Liver (tissue), 9 donors: Measurements from ENCODE around the gene ITIH6. TPM values are rescaled to one million over a fixed set of nuclear protein-coding genes. Genes with fewer than 3 reads are reported as not detected.
"Not testable (repeated sequence)": the region's sequence is repeated elsewhere in the genome, so short reads cannot be mapped to it uniquely, and the experiment has no call there.

Experiments used
- DNase-seq: peaks from one replicate; pipeline ENCODE4 v3.0.0-alpha.2; 2017; ENCODE audit warnings: low spot score
- H3K27ac ChIP-seq, 2 donors: one replicate each; pipeline ENCODE4 v1.7.0; 2013; ENCODE audit warnings: inconsistent platforms in 2 of 2, low read length in 2 of 2, control low read depth in 1 of 2, low read depth in 1 of 2, mild to moderate bottlenecking in 1 of 2
- H3K27me3 ChIP-seq, 4 donors: one replicate each; pipeline versions ENCODE4 v1.6.1 to v1.7.0; 2013; ENCODE audit warnings: low read length in 3 of 4, inconsistent platforms in 1 of 4, mild to moderate bottlenecking in 1 of 4, moderate library complexity in 1 of 4; ENCODE audit not compliant: control insufficient read depth in 4 of 4, insufficient read depth in 4 of 4
- H3K36me3 ChIP-seq, 4 donors: one replicate each; pipeline versions ENCODE4 v1.6.1 to v1.7.0; 2013; ENCODE audit warnings: low read length in 3 of 4, mild to moderate bottlenecking in 3 of 4, low read depth in 1 of 4, moderate library complexity in 1 of 4; ENCODE audit not compliant: control insufficient read depth in 4 of 4, insufficient read depth in 3 of 4
- H3K4me1 ChIP-seq, 4 donors: one replicate each; pipeline versions ENCODE4 v1.6.1 to v1.7.0; 2013; ENCODE audit warnings: low read length in 3 of 4, mild to moderate bottlenecking in 3 of 4, moderate library complexity in 1 of 4; ENCODE audit not compliant: control insufficient read depth in 4 of 4, insufficient read depth in 4 of 4
- H3K4me3 ChIP-seq, 3 donors: one replicate each; pipeline versions ENCODE4 v1.6.1 to v1.7.0; 2013; ENCODE audit warnings: low read length in 3 of 3, control low read depth in 1 of 3, low read depth in 1 of 3, mild to moderate bottlenecking in 1 of 3
- H3K9ac ChIP-seq, 2 donors: one replicate each; pipeline ENCODE4 v1.7.0; 2013; ENCODE audit warnings: low read length in 2 of 2, mild to moderate bottlenecking in 2 of 2, moderate library complexity in 2 of 2, control low read depth in 1 of 2, low read depth in 1 of 2
- H3K9me3 ChIP-seq, 4 donors: one replicate each; pipeline versions ENCODE4 v1.6.1 to v1.7.0; 2013; ENCODE audit warnings: low read length in 3 of 4; ENCODE audit not compliant: control insufficient read depth in 4 of 4
- EGR1 ChIP-seq, 2 donors: IDR thresholded peaks; 2 replicates each; pipeline ENCODE4 v1.6.1; 2016 to 2018; ENCODE audit warnings: antibody characterized with exemption in 2 of 2, low read depth in 2 of 2
- HNF4A ChIP-seq, 2 donors: conservative IDR thresholded peaks; 2 replicates each; pipeline ENCODE4 v1.6.1; 2016; ENCODE audit warnings: antibody characterized with exemption in 2 of 2, mild to moderate bottlenecking in 2 of 2
- HNF4G ChIP-seq: IDR thresholded peaks from 2 replicates; pipeline ENCODE4 v1.6.1; 2016; ENCODE audit warnings: antibody characterized with exemption
- NR2F2 ChIP-seq: IDR thresholded peaks from 2 replicates; pipeline ENCODE4 v1.6.1; 2016; ENCODE audit warnings: antibody characterized with exemption
- RXRA ChIP-seq, 2 donors: IDR thresholded peaks; 2 replicates each; pipeline ENCODE4 v1.6.1; 2017 to 2018; ENCODE audit warnings: antibody characterized with exemption in 2 of 2, mild to moderate bottlenecking in 1 of 2
- ZBTB33 ChIP-seq: IDR thresholded peaks from 2 replicates; pipeline ENCODE4 v1.6.1; 2016; ENCODE audit warnings: antibody characterized with exemption
- WGBS: extraction: QIAGEN DNeasy Blood & Tissue Kit; methylation state at CpG from one replicate; pipeline ENCODE4 v1.1.7; 2013; 5-methylcytosine and 5-hydroxymethylcytosine counted together
- polyA plus RNA-seq, 2 donors: library from polyadenylated mRNA; stranded (reverse) in 1 of 2; unstranded in 1 of 2; fragments of 200-250 nt in 1 of 2; fragments of >200 nt in 1 of 2; fragmentation: Nextera tagmentation in 1 of 2; extraction: Ambion mirVana in 1 of 2; gene quantifications; one replicate each; pipeline versions ENCODE4 v1.2.1 to v1.2.3, GENCODE V29; 2013 to 2015
- total RNA-seq, 2 donors: library from RNA; depleted of rRNA; stranded (reverse); fragments of >200 nt; gene quantifications; one replicate each; pipeline ENCODE4 v1.2.3, GENCODE V29; 2014
- TF ChIP-seq, protein P1 (sequence below): IDR thresholded peaks from 2 replicates; pipeline ENCODE4 v1.6.1; 2016; ENCODE audit warnings: antibody characterized with exemption
- TF ChIP-seq, protein P2 (sequence below): IDR thresholded peaks from 2 replicates; pipeline ENCODE4 v1.6.1; 2016; ENCODE audit warnings: antibody characterized with exemption, mild to moderate bottlenecking
- TF ChIP-seq, protein P3 (sequence below): IDR thresholded peaks from 2 replicates; pipeline ENCODE4 v1.6.1; 2016; ENCODE audit warnings: antibody characterized with exemption
- donor health status: healthy.
- donor health status: healthy.
- donor health status: healthy.
- donor health status: healthy.
- donor health status: healthy.

The ITIH6 gene
- total and polyA plus RNA-seq, 4 donors, result not detected

GRCh38 chrX:54774391-54775094 lies 23.5 kb downstream of the ITIH6 start:
- H3K27me3 ChIP-seq, H3K4me3 ChIP-seq, DNase-seq, H3K9me3 ChIP-seq, H3K27ac ChIP-seq, H3K9ac ChIP-seq, H3K4me1 ChIP-seq, H3K36me3 ChIP-seq: not testable (repeated sequence)
- WGBS, result 34% methylated on average over 2 of the region's 2 CpGs

- DNase-seq, result no peak
- Histone ChIP-seq H3K27me3 (peaks cover 0 to 7% (median 0%) of the 10 kb centered on the region in 4 donors), H3K4me3 (no peak overlapping the region), H3K9me3 (peaks cover 0 to 4% (median 0%) of the 10 kb centered on the region in 4 donors), H3K9ac (no peak overlapping the region), H3K4me1 (no peaks in the 10 kb centered on the region), H3K36me3 (no peaks in the 10 kb centered on the region), H3K27ac (no peak overlapping the region)
- TF ChIP-seq EGR1 (IDR thresholded peaks at IDR 0.05; ENCODE audit: low read depth in 2 of 2), result no peak
- WGBS, result 91% methylated on average over 21 of the region's 21 CpGs
Measured at GRCh38 chrX:54758114-54759055, 39.7 kb downstream of the ITIH6 start.

DNA sequence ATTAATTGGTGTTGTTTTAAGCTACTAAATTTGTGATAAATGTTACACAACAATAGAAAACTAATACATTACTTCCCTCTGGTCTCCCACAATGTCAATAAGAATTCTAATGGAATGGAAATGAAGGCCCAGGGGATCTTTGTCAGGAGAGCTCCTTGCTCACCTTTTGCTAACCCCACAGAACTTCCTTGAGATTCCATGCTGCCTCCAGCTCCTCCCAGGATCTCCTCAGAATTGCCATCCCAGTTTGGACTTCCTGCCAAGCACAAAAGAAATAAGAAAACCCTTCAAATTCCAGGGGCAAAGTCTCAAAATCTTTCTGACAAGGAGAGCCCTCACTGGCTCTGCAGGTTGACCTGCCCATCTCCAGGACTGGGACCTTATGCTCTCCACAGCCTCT lies 43.2 kb downstream of the ITIH6 start:
- no peak overlapping the region for H3K27ac ChIP-seq
- no peaks in the 10 kb centered on the region for H3K4me1 ChIP-seq
- H3K27me3 ChIP-seq, result peaks cover 0 to 4% (median 0%) of the 10 kb centered on the region in 4 donors
- no peak overlapping the region for H3K4me3 ChIP-seq
- no peaks in the 10 kb centered on the region for H3K9me3 ChIP-seq
- H3K9ac ChIP-seq, result no peak overlapping the region
- no peak for DNase-seq
- TF ChIP-seq ZBTB33 (no peak), NR2F2 (no peak), HNF4G (no peak), RXRA (IDR thresholded peaks at IDR 0.05) (no peak), HNF4A (conservative IDR thresholded peaks at IDR 0.05) (no peak)
- TF ChIP-seq, protein P1, sequence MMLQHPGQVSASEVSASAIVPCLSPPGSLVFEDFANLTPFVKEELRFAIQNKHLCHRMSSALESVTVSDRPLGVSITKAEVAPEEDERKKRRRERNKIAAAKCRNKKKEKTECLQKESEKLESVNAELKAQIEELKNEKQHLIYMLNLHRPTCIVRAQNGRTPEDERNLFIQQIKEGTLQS, result no peak
- TF ChIP-seq, protein P2, sequence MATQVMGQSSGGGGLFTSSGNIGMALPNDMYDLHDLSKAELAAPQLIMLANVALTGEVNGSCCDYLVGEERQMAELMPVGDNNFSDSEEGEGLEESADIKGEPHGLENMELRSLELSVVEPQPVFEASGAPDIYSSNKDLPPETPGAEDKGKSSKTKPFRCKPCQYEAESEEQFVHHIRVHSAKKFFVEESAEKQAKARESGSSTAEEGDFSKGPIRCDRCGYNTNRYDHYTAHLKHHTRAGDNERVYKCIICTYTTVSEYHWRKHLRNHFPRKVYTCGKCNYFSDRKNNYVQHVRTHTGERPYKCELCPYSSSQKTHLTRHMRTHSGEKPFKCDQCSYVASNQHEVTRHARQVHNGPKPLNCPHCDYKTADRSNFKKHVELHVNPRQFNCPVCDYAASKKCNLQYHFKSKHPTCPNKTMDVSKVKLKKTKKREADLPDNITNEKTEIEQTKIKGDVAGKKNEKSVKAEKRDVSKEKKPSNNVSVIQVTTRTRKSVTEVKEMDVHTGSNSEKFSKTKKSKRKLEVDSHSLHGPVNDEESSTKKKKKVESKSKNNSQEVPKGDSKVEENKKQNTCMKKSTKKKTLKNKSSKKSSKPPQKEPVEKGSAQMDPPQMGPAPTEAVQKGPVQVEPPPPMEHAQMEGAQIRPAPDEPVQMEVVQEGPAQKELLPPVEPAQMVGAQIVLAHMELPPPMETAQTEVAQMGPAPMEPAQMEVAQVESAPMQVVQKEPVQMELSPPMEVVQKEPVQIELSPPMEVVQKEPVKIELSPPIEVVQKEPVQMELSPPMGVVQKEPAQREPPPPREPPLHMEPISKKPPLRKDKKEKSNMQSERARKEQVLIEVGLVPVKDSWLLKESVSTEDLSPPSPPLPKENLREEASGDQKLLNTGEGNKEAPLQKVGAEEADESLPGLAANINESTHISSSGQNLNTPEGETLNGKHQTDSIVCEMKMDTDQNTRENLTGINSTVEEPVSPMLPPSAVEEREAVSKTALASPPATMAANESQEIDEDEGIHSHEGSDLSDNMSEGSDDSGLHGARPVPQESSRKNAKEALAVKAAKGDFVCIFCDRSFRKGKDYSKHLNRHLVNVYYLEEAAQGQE, result no peak
- TF ChIP-seq, protein P3, sequence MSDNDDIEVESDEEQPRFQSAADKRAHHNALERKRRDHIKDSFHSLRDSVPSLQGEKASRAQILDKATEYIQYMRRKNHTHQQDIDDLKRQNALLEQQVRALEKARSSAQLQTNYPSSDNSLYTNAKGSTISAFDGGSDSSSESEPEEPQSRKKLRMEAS, result no peak
- H3K36me3 ChIP-seq, result no peaks in the 10 kb centered on the region
